HepG2 (cell line): ENCODE data around the gene FGFR3. TPM values are rescaled to one million over a fixed set of nuclear protein-coding genes. Genes with fewer than 3 reads are reported as not detected.
A peak's percentile ranks its signal among the peaks of the same experiment; 100 is the strongest.

Source experiments
- ATF2 ChIP-seq: sonication (generic); formaldehyde crosslinking; IDR thresholded peaks from 2 replicates; pipeline ENCODE4 v1.4.0; 2020; ENCODE audit warnings: missing genetic modification reagents
- CENPT ChIP-seq: sonication (generic); formaldehyde crosslinking; IDR thresholded peaks from 2 replicates; pipeline ENCODE4 v1.8.0; 2022; ENCODE audit warnings: low read depth, mild to moderate bottlenecking, moderate library complexity, missing genetic modification reagents
- DNMT1 ChIP-seq: sonication (generic); formaldehyde crosslinking; IDR thresholded peaks from 2 replicates; pipeline ENCODE4 v1.5.1; 2020; ENCODE audit warnings: mild to moderate bottlenecking, missing genetic modification reagents
- NPAS2 ChIP-seq: sonication (generic); formaldehyde crosslinking; IDR thresholded peaks from 2 replicates; pipeline ENCODE4 v1.8.0; 2022; ENCODE audit warnings: mild to moderate bottlenecking, missing genetic modification reagents, borderline replicate concordance
- PHF20 ChIP-seq: sonication (generic); formaldehyde crosslinking; IDR thresholded peaks from 2 replicates; pipeline ENCODE4 v1.5.0; 2020; ENCODE audit warnings: mild to moderate bottlenecking, missing genetic modification reagents
- RXRB ChIP-seq: IDR thresholded peaks from 2 replicates; pipeline ENCODE4 v1.6.1; 2016; ENCODE audit warnings: borderline replicate concordance, missing genetic modification reagents, missing compliant biosample characterization
- ZSCAN12 ChIP-seq: sonication (generic); formaldehyde crosslinking; IDR thresholded peaks from 2 replicates; pipeline ENCODE4 v1.9.0; 2021; ENCODE audit warnings: mild to moderate bottlenecking, missing genetic modification reagents
- ZSCAN30 ChIP-seq: sonication (generic); formaldehyde crosslinking; IDR thresholded peaks from 2 replicates; pipeline ENCODE4 v1.5.0; 2020; ENCODE audit warnings: mild to moderate bottlenecking, missing genetic modification reagents
- polyA plus RNA-seq, 8 experiments: library from polyadenylated mRNA; depleted of rRNA in 3 of 8; stranded (reverse) in 7 of 8; unstranded in 1 of 8; fragments of >200 nt; fragmentation: Illumina TruSeq in 4 of 8; extraction: Trizol in 4 of 8; gene quantifications; 2 replicates each; pipeline versions ENCODE4 v1.2.1 to v1.2.3, GENCODE V29; 2011 to 2016; ENCODE audit warnings: low read depth in 4 of 8, missing spikeins in 1 of 8, mixed read lengths in 1 of 8; ENCODE audit not compliant: insufficient read depth in 1 of 8
- total RNA-seq, 5 experiments: library from RNA; depleted of rRNA; stranded (reverse); fragments of >200 nt; fragmentation: Illumina TruSeq; extraction: Trizol; gene quantifications; 2 replicates each; pipeline ENCODE4 v1.2.3, GENCODE V29; 2016; ENCODE audit warnings: low read depth in 1 of 5
- TF ChIP-seq, protein P1 (sequence below): fragments of 450-650 bp; IDR thresholded peaks from 2 replicates; pipeline ENCODE4 v1.6.1; 2016
- TF ChIP-seq, protein P2 (sequence below): sonication (generic); formaldehyde crosslinking; IDR thresholded peaks from 2 replicates; pipeline ENCODE4 v1.5.1; 2020; ENCODE audit warnings: missing genetic modification reagents, mild to moderate bottlenecking, borderline replicate concordance
- TF ChIP-seq, protein P3 (sequence below): sonication (generic); formaldehyde crosslinking; IDR thresholded peaks from 2 replicates; pipeline ENCODE4 v1.4.0; 2020; ENCODE audit warnings: mild to moderate bottlenecking, missing genetic modification reagents, borderline replicate concordance
- TF ChIP-seq, protein P4 (sequence below): sonication (generic); formaldehyde crosslinking; conservative IDR thresholded peaks from 2 replicates; pipeline ENCODE4 v1.8.0; 2022; ENCODE audit warnings: low read depth, missing genetic modification reagents
- TF ChIP-seq, protein P5 (sequence below): sonication (generic); formaldehyde crosslinking; IDR thresholded peaks from 2 replicates; pipeline ENCODE4 v1.8.0; 2022; ENCODE audit warnings: mild to moderate bottlenecking, missing genetic modification reagents
- TF ChIP-seq, protein P6 (sequence below): IDR thresholded peaks from 2 replicates; pipeline ENCODE4 v1.6.1; 2016; ENCODE audit warnings: missing compliant biosample characterization, missing genetic modification reagents, borderline replicate concordance

Gene FGFR3
- total and polyA plus RNA-seq, 2 of the 13 experiments (the other 11 are each of a cell fraction or from before 2014, with no cell fraction given), result 103 to 109 TPM

DNA sequence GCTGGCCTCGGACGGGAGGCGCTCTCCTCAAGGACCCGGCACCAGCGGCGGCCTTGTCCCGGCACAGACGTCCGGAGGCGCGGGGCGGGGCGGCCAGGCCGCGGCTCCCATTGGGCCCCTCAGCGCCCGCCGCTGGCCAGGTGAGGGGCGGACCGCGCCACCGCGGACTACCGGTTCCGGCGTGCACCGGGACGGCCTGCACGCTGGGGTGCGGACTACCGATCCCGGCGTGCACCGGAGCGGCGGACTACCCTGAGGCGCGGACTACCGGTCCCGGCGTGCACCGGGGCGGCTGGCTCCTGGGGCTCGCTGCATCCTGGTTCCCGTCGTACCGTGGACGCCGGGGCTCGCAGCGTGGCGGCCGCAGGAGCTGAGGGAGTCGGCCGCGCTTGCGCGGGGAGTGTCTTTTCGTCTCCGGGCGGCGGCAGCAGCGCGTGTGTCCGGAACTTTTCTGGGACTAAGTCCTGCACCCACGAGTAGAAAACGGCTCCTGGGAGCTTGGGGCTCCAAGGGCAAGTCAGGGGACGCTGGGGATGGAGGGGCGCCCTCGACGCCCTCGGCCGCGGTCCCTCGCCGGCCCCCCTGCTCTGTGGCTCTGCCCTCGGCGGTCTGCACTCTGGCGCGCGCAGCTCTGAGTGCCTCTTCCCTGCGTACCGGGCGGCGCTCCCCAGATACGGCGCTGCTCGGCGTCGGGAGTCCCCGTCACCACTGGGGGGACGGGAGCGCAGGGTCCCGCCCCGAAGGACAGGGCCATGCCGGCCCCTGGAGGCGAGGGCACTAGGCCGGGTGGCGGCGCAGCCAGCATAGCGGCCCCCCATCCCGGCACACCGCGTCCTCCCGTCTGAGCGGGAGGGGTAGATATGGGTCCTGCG lies 63.2 kb downstream of the FGFR3 start, which contains the start of gene LETM1 (continued):
- TF ChIP-seq ATF2, result peak; percentile 56; the same call in 1 of the 2 replicates
- TF ChIP-seq, protein P1, sequence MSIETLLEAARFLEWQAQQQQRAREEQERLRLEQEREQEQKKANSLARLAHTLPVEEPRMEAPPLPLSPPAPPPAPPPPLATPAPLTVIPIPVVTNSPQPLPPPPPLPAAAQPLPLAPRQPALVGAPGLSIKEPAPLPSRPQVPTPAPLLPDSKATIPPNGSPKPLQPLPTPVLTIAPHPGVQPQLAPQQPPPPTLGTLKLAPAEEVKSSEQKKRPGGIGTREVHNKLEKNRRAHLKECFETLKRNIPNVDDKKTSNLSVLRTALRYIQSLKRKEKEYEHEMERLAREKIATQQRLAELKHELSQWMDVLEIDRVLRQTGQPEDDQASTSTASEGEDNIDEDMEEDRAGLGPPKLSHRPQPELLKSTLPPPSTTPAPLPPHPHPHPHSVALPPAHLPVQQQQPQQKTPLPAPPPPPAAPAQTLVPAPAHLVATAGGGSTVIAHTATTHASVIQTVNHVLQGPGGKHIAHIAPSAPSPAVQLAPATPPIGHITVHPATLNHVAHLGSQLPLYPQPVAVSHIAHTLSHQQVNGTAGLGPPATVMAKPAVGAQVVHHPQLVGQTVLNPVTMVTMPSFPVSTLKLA, result no peak
- no peak for TF ChIP-seq ZSCAN12 (CRISPR knock-in tag)
- no peak for TF ChIP-seq CENPT
- TF ChIP-seq, protein P2, sequence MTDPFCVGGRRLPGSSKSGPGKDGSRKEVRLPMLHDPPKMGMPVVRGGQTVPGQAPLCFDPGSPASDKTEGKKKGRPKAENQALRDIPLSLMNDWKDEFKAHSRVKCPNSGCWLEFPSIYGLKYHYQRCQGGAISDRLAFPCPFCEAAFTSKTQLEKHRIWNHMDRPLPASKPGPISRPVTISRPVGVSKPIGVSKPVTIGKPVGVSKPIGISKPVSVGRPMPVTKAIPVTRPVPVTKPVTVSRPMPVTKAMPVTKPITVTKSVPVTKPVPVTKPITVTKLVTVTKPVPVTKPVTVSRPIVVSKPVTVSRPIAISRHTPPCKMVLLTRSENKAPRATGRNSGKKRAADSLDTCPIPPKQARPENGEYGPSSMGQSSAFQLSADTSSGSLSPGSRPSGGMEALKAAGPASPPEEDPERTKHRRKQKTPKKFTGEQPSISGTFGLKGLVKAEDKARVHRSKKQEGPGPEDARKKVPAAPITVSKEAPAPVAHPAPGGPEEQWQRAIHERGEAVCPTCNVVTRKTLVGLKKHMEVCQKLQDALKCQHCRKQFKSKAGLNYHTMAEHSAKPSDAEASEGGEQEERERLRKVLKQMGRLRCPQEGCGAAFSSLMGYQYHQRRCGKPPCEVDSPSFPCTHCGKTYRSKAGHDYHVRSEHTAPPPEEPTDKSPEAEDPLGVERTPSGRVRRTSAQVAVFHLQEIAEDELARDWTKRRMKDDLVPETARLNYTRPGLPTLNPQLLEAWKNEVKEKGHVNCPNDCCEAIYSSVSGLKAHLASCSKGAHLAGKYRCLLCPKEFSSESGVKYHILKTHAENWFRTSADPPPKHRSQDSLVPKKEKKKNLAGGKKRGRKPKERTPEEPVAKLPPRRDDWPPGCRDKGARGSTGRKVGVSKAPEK (CRISPR knock-in tag), result 0 out of 2 replicates have a peak, but pooled peaks have one; percentile 58
- peak; percentile 73 for TF ChIP-seq PHF20 (CRISPR knock-in tag)
- TF ChIP-seq RXRB (CRISPR knock-in tag), result peak; percentile 27; the same call in 1 of the 2 replicates
- TF ChIP-seq, protein P3, sequence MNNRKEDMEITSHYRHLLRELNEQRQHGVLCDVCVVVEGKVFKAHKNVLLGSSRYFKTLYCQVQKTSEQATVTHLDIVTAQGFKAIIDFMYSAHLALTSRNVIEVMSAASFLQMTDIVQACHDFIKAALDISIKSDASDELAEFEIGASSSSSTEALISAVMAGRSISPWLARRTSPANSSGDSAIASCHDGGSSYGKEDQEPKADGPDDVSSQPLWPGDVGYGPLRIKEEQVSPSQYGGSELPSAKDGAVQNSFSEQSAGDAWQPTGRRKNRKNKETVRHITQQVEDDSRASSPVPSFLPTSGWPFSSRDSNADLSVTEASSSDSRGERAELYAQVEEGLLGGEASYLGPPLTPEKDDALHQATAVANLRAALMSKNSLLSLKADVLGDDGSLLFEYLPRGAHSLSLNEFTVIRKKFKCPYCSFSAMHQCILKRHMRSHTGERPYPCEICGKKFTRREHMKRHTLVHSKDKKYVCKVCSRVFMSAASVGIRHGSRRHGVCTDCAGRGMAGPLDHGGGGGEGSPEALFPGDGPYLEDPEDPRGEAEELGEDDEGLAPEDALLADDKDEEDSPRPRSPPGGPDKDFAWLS (CRISPR knock-in tag), result no peak
- no peak for TF ChIP-seq ZSCAN30 (CRISPR knock-in tag)
- TF ChIP-seq, protein P4, sequence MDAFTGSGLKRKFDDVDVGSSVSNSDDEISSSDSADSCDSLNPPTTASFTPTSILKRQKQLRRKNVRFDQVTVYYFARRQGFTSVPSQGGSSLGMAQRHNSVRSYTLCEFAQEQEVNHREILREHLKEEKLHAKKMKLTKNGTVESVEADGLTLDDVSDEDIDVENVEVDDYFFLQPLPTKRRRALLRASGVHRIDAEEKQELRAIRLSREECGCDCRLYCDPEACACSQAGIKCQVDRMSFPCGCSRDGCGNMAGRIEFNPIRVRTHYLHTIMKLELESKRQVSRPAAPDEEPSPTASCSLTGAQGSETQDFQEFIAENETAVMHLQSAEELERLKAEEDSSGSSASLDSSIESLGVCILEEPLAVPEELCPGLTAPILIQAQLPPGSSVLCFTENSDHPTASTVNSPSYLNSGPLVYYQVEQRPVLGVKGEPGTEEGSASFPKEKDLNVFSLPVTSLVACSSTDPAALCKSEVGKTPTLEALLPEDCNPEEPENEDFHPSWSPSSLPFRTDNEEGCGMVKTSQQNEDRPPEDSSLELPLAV (CRISPR knock-in tag), result no peak
- TF ChIP-seq NPAS2 (CRISPR knock-in tag), result no peak
- TF ChIP-seq, protein P5, sequence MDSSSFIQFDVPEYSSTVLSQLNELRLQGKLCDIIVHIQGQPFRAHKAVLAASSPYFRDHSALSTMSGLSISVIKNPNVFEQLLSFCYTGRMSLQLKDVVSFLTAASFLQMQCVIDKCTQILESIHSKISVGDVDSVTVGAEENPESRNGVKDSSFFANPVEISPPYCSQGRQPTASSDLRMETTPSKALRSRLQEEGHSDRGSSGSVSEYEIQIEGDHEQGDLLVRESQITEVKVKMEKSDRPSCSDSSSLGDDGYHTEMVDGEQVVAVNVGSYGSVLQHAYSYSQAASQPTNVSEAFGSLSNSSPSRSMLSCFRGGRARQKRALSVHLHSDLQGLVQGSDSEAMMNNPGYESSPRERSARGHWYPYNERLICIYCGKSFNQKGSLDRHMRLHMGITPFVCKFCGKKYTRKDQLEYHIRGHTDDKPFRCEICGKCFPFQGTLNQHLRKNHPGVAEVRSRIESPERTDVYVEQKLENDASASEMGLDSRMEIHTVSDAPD (CRISPR knock-in tag), result peak; percentile 48; the same call in 1 of the 2 replicates
- TF ChIP-seq, protein P6, sequence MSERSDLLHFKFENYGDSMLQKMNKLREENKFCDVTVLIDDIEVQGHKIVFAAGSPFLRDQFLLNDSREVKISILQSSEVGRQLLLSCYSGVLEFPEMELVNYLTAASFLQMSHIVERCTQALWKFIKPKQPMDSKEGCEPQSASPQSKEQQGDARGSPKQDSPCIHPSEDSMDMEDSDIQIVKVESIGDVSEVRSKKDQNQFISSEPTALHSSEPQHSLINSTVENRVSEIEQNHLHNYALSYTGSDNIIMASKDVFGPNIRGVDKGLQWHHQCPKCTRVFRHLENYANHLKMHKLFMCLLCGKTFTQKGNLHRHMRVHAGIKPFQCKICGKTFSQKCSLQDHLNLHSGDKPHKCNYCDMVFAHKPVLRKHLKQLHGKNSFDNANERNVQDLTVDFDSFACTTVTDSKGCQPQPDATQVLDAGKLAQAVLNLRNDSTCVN (CRISPR knock-in tag), result no peak
- 0 out of 2 replicates have a peak, but pooled peaks have one; percentile 82 for TF ChIP-seq DNMT1 (CRISPR knock-in tag)
